ENCODE results near the gene CLEC1A.
"Not testable (repeated sequence)": the region's sequence is repeated elsewhere in the genome, so short reads cannot be mapped to it uniquely, and the experiment has no call there.

The CLEC1A gene

GRCh38 chr12:10042167-10042566 lies 56.6 kb downstream of the CLEC1A start:
- no peak for DNase-seq (ENCODE audit: low spot score)

GRCh38 chr12:10033783-10034545 lies 64.8 kb downstream of the CLEC1A start:
- DNase-seq (ENCODE audit: low spot score) = no peak

- no peak for DNase-seq (ENCODE audit: low spot score)
Measured at GRCh38 chr12:10031771-10032175, 67.0 kb downstream of the CLEC1A start.

GRCh38 chr12:10031321-10031720 lies 67.5 kb downstream of the CLEC1A start:
- DNase-seq (ENCODE audit: low spot score) = no peak

- no peak for DNase-seq (ENCODE audit: low spot score)
Measured at GRCh38 chr12:10030446-10030845, 68.3 kb downstream of the CLEC1A start, which contains the start of gene CLEC9A. Gene CLEC9A, plus strand, starts transcription at chr12:10030682. Its CDS starts 22,006 bp downstream, at chr12:10052688.

GRCh38 chr12:10027721-10028120 lies 71.1 kb downstream of the CLEC1A start:
- no peak for DNase-seq (ENCODE audit: low spot score)

- DNase-seq (ENCODE audit: low spot score) = no peak
Measured at GRCh38 chr12:10027311-10027710, 71.5 kb downstream of the CLEC1A start.

GRCh38 chr12:10026666-10027065 lies 72.1 kb downstream of the CLEC1A start:
- not testable (repeated sequence) for DNase-seq (ENCODE audit: low spot score)

GRCh38 chr12:10025236-10025635 lies 73.5 kb downstream of the CLEC1A start:
- no peak for DNase-seq (ENCODE audit: low spot score)

GRCh38 chr12:10021342-10021741 lies 77.4 kb downstream of the CLEC1A start:
- no peak for DNase-seq (ENCODE audit: low spot score)
